ENCODE data around the gene DVL1.
A peak's percentile ranks its signal among the peaks of the same experiment; 100 is the strongest.
"Not testable (repeated sequence)": the region's sequence is repeated elsewhere in the genome, so short reads cannot be mapped to it uniquely, and the experiment has no call there.

The DVL1 gene

GRCh38 chr1:1324524-1325287 is 24.5 kb downstream of the DVL1 start, which contains the start of the genes CPTP and INTS11:
TSS of gene CPTP (plus strand) at chr1:1324802. CDS start at chr1:1326911, 2,109 bp downstream.
TSS of gene INTS11 (minus strand) at chr1:1324660. CDS start at chr1:1324608, 52 bp downstream.
- DNase-seq, result peak; percentile 79 to 89

DNA sequence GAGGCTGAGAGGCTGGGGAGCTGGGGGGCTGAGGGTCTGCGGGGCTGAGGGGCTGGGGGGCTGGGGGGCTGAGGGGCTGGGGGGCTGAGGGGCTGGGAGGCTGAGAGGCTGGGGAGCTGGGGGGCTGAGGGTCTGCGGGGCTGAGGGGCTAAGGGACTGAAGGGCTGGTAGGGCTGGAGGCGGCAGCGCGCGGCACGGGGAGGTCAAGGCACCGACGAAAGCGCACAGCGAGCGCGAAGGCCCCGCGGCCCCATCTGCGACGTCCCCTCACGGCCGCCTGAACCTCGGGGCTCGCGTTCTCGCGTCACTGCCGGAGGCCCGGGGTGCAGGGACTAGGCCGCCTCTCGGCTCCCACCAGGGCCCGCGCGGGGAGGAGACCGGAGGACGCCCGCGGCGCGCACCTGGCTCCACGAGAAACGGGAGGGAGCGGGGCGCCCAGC is 25.1 kb downstream of the DVL1 start:
- no peak for DNase-seq

DNA sequence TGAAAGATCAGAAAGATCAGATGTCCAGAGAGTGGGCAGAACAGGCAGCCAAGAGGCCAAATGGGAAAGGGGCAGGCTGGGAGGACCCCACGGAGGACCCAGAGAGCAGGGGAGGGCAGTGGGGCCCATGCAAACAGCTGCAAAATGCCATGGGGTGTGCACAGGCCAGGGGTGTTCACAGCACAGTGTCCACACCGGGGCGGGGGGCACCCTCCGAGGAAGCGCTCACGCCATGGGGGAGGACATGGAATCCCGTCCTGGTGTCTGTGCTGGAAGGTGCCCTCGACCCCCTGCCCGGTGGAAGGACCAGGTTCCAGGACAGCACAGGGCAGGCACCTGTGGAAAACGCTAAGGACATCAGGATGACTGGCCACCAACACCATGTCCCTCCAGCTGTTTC is 26.3 kb downstream of the DVL1 start:
- no peak for DNase-seq

DNA sequence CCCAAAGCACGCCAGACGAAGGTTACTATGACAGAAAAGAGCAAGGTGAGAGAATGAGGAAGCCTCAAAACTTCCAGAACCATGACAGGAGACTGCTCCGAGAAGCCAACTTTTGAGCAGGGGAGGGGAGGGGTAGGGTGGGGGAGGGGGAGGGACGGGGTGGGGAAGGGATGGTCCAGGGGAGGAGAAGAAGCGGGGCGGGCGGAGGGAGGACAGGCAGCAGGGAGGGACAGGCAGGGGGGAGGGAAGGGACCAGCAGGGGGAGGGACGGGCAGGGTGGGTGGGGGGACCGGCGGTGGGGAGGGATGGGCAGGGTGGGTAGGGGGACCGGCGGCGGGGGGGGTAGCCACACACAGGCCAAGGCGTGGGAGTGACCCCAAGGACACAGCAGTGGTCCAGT is 26.8 kb downstream of the DVL1 start:
- no peak for DNase-seq

DNA sequence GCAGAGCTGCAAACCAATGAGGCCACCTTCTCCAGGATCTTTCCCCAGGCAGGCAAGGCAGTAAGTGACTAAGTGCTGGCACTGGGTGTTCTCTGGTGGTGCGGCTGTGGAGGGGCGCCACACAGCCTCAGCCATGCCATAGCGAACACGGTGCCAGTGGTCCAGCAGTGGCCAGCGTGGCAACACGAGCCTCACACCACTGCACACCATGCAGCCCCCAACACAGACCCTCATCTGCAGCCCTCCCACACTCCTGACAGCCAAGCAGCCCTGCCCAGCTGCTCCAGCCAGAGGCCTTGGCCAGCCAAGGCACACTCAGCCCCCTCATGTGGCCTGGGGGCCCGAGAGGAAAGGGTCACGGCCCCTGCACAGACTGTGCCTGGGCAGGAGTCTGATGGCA is 27.7 kb downstream of the DVL1 start:
- DNase-seq, result no peak

DNA sequence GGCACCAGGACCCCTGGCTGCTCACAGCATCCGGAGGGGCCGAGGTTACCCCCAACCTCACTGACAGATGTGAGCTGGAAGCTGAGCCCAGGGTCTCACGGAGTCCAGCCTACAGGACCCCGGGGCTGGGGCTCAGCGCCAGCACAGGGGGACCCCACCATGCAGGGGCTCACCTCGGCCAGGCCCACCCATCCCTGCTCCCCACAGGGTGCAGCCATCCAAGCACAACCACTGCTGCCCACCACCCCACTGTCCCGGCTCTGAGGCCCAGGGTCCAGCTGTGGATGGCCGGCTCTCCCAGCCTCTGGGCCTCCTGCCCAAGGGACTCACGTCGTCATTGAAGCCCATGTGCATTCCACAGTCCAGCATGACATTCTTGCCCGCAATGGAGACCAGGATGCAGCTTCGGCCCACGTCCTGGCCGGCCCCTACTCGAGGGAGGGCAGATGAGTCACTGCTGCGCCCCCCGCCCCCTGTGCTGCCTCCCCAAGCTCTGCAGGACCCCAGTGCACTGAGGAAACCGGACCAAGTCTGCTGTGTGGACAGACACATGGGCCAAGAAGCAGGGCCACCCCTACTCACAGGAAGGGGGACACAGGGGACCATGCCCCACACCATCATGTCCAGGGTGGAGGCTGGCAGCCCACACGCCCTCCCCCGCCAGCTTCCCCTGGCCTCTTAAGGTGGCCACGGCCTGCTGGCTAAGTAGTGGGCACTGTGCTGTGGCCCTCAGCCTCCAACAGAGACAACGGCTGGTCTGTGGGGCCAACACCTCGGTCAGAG is 28.4 kb downstream of the DVL1 start:
- no peak for DNase-seq

- DNase-seq, result no peak
These were observed 29.6 kb downstream of the DVL1 start for GRCh38 chr1:1319646-1319941.

DNA sequence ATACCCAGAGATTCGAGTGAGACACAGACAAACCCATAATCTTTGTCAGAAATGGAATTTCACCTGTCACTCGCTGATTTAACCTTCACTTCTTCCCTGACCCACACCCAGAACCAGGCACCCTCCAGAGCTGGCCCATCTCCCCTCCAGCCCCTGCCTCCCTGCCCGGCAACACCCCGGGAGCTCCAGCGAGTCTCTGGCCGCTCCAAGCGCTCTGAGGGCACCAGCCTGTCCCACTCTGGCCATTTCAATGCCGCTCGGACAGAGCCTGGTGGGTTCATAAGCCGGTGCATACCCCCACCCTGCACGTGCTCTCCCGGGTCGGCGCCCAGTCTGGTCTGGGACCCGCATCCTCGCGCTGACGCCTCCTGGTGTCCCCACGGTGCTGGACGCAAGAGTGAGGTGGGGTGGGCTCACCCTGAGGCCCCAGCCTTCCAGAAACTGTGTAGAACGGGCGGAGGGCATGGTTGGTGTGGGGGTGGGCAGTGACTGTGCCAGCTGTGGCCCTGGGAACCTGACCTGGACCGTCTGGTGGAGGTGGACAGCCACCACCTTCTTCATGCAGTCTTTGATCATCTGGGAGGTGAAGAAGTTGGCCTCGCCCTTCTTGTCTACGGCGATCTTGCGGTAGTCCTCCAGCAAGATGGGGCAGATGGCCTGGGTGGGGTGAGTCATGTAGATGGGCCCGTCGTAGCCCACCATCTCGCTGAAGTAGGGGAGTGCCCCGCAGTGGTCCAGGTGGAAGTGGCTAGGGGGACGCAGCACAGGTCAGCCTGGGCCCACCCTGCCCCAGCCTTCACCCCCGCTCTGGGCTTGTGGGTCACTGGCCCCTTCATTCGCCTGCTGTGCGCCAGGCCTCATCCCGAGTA is 30.2 kb downstream of the DVL1 start:
- no peak for DNase-seq

- no peak for DNase-seq
These were observed 31.0 kb downstream of the DVL1 start for GRCh38 chr1:1318131-1318652.

DNA sequence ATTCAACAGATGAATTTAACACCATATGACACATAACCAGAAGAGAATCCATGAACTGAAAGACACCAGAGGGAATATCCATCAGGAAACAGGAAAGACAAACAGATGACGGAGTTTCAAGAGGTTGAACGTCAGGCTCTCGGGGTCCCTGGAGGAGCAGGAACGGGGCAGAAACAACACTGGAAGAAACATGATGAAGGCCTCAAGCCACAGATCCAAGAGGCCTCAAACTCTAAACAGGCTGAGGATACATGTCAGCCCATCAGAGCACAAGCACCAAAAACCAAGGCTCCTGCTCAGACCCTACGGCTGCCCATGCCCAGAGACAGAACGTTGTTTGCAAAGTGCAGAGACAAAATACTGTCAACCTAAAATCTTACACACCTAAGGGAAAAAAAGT is 31.8 kb downstream of the DVL1 start:
- no peak for DNase-seq

DNA sequence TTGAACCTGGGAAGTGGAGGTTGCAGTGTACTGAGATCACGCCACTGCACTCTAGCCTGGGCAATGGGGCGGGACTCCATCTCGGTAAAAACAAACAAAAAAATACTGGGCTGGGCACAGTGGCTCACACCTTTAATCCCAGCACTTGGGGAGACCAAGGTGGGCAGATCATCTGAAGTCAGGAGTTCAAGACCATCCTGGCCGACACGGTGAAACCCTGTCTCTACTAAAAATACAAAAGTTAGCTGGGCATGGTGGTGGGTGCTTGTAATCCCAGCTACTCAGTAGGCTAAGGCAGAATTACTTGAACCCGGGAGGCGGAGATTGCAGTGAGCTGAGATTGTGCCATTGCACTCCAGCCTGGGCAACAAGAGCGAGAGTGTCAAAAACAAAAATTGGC is 33.0 kb downstream of the DVL1 start:
- not testable (repeated sequence) for DNase-seq

DNA sequence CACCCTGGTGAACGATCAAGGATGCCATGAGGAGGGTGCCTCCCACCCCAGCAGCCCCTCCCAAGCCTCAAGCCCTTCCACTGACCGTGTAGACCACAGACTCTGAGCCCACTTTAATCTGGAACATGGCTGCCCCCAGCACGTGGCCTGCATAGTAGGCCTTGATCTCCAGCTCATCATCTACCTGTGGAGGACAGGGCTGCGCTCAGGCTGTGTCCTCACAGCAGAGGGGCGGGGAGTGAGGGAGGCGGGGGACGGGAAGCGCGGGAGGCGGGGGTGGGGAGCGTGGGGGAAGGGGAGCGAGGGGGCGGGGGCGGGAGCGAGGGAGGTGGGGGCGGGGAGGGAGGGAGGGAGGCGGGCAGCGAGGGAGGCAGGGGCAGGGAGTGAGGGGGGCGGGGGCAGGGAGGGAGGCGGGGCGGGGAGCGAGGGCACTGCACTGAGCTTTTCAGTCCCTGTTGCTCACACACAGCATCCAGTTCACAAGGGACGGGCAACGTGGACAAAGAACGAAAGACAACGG is 33.7 kb downstream of the DVL1 start:
- no peak for DNase-seq

DNA sequence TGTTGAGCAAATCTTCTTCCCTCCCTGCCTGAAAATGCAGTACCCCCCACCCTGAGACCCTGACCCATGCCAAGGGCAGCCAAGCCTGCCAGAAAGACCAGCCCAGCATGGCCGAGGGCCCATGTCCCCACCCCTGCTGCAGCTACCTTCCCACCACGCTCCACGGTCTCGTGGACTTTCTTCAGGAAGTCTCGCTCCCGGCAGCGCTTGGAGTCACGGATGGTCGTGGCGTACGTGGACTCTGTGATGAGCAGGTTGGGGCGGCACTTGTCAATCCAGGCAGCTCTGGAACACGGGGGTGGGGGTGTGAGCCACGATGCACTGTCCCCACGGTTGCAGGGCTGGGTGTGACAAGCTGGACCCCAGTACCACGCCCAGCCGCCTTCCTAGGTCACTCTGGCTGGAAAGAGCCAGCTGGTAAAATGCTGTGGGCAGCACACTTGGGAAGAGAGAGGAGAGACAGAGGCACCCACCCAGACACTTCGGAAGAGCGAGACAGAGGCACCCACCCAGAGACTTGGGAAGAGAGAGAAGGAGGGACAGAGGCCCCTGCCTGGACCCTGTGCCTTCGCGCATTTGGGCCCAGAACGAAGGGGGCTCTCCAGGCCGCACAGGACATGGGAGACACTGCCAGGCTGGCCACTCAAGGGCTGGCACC is 34.4 kb downstream of the DVL1 start:
- DNase-seq, result no peak

DNA sequence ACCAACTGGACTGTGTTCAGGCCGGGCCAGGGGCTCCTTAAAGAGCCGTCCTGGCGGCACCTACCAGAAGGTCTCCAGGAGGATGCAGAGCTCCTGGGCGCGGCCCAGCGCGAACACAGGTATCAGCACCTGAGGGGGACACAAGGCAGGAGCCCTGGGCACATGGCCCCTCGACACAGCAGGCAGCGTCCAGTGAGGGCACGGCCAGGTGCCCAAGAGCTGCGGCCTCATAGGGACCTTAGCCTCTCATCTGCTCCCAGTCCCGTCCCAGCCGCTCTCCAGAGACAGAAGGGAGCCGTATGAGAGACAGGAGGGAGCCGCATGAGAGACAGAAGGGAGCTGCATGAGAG is 35.0 kb downstream of the DVL1 start:
- DNase-seq, result no peak

DNA sequence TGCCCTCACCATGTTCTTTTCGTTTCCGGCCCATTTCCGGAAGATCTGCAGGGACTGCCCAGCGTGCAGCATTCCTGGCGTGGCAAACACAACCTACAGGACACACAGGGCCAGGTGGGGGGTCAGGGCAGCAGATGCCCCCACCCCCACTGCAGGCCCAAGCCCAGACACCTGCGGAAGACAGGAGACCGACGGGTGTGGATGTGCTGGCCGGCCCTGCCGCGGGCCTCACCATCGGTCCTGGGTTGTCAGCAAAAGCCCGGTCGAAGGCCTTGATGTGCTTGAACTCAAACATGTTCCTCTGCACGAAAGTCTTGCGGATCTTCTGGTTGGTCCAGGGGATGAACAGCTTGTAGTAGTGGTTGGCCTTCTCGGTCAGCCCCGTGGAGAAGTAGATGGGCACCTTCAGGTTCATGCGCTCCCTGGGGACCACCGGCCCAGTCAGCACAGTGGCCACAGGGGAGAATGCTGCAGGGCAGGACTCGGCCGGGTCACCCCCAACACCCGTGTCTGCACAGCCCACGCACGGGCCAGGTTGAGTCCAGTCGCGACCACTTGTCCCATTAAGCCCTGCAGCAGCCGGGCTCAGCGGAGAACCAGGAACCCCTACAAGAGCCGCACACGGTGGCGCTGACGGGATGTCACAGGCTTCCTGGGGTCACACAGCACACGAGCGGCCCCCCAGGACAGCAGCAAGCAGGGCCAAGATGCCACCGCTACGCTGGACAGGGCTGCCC is 35.5 kb downstream of the DVL1 start:
- no peak for DNase-seq

DNA sequence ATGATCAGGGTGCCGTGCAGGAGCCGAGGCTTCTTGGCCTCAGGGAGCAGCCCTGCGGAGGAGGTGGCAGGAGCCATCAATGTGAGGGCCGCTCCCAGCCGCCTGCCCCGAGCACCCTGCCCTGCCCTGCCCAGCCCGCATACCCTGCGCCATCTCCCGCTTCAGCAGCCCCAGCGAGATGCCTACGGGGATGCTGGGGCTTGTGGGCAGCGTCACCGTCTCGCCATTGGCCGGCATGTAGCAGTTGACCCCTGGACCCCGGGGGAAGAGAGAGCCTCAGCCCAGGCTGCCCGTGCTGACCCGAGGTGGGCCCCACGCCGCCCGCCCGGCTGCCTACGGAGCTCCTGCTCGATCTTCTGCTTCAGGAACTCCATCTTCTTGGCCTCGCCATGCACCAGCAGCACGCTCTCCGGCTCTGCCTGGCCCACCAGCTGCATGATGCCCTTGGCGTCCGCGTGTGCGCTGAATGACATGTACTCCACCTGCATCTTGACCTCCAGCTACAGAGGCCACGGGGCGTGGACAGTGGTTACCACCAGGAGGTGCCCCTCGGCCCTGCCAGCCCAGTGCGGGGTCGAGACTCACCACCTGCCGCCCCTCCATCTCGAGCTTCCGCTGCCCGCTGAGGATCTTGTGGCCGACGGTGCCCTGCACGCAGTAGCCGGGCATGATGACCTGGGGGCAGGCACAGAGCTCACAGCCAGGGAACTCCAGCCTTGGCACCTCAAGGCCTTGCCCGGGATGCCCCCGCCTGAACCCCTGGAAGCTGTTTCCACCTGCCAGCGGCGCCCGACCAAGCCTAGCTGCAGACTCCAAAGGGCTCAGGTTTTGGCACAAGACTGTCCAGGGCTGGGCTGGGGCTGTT is 36.5 kb downstream of the DVL1 start:
- no peak for DNase-seq

DNA sequence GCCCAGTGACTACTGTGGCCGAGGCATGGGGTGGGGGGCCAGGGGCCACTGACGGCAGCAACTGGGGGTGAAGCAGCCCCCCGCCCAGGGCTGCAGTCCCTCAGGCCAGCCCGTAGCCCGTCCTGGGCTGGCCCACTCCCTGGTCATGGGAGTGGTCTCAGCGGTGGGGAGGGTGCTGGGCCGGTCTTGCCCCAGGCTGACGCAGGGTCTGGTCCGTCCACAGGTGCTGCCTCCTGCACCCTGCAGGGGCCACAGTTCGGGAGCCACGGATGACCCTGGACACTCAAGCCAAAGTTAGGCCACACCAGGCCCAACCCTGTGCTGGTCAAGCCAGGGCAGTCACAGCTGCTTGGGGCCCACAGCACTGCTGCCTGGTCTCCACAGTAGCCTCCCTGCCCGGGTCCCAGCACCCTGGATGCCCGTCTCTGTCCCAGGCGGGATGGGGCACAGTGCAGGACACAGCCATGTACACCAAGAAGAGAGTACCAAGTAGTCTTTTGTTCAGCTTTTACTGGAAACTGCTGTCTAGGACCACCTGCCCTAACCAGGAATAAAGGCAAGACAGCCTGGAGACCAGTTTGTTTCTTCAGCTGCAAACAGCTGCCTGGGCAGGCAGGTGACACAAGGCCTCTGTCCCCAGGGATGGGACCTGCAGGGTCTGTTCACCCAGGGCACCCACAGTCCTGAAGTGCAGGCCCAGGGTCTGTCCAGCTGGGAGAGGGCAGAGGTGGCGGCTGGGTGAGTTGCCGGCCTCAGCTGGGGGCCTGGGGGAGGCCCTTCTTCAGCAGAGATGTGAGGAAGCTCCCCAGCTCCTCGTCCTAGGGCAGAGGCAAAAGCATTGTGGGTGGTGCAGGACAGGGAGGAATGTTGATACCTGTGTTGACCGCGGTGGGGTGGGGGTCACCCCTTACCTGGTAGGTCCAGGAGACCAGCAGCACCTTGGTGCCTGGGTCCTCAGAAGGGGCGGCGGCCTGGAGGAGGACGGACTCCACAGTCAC is 37.8 kb downstream of the DVL1 start:
- DNase-seq, result no peak

DNA sequence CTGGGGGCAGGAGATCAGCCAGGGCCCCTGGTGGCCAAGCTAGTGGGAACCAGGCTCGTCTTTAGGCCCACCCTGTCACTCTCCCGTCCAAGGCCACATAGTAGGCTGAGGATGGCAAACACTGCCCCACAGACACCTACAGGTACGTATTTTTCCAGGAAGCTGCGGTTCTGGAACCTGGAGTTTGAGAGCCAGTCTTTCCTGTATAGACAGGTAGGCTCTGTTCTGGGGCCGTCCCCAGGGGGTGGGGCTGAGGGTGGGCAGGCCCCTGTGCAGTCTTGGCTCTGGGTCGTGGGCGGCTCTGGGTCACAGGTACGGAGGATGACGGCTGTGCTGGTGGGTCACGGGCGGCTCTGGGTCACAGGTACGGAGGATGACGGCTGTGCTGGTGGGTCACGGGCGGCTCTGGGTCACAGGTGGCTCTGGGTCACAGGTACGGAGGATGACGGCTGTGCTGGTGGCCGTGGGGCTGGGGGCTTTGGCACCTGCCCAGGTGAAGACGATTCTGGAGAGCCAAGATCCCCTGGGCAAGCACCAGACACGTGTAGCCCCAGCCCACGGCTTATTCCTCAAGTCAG is 38.7 kb downstream of the DVL1 start:
- DNase-seq, result no peak

DNA sequence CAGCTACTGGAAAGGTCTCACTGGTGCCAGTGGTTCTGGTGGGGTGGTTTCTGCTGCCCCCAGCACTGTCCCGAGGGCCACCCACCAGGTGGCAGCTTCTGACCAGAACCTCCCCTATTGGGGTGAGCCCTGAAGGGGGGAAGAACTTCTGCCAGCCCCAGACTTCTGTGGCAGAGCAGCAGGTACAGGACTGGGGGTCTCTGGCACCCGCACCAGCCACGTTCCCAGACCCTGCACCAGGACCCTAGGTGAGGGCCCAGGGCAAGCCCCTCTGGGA is 39.2 kb downstream of the DVL1 start:
- no peak for DNase-seq

All from bone marrow (tissue), 2 donors.